Measurements from ENCODE around the gene GUCA2A. TPM values are rescaled to one million over a fixed set of nuclear protein-coding genes. Genes with fewer than 3 reads are reported as not detected.

GUCA2A gene
- total and polyA plus RNA-seq, 2 of the 4 experiments (the other 2 are of a cell fraction) = not detected

DNA sequence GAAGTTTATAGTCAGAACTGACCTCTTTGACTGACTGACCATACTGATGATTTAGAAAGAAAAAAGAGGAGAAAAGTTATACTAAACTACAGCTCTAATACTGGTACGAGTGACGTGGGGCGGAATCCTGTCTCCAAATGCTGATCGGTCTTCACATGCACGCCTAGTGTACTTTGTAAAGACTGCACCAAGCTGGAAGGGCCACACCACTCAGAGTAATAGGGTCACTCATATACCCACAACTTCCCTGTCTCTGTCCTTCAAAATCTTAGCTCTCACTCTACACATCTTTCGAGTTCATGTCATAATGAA is 19.4 kb upstream of the GUCA2A start:
- Histone ChIP-seq H3K56ac (ENCODE audit: extremely low read depth, insufficient read depth, low read length) (no peak overlapping the region), H2BK5ac (ENCODE audit: low read depth, low read length, poor library complexity, severe bottlenecking) (no peak overlapping the region), H3K9me3 (ENCODE audit: control insufficient read depth, insufficient read depth, low read length) (no peaks in the 10 kb centered on the region), H4K91ac (ENCODE audit: insufficient read depth, low read depth, low read length) (no peak overlapping the region), H2AFZ (replicated peaks; ENCODE audit: low read length, poor library complexity) (no peak overlapping the region), H2BK20ac (ENCODE audit: low read depth, low read length) (no peak overlapping the region), H3K79me1 (ENCODE audit: low read depth in 1 of 2, low read length in 2 of 2) (peaks cover 0 to 13% of the 10 kb centered on the region in 2 experiments; a peak in 2 of 4 replicates), H3K4me2 (ENCODE audit: low read depth, low read length) (no peak overlapping the region), H3K4me3 (ENCODE audit: insufficient read depth, low read depth, low read length) (no peak overlapping the region), H2AK5ac (ENCODE audit: low read depth, low read length) (no peak overlapping the region), H2BK120ac (ENCODE audit: low read depth, low read length) (no peak overlapping the region), H3K27ac (ENCODE audit: insufficient read depth, low read length) (no peak overlapping the region), H2AK9ac (replicated peaks; ENCODE audit: low read depth, low read length, poor library complexity) (no peak overlapping the region), H3K4me1 (ENCODE audit: control insufficient read depth, insufficient read depth, low read length) (peaks cover 4% of the 10 kb centered on the region), H3K18ac (ENCODE audit: low read depth, low read length) (no peak overlapping the region), H4K20me1 (ENCODE audit: insufficient read depth, low read length) (no peaks in the 10 kb centered on the region; the same call in 1 of the 2 replicates), H3K9me1 (ENCODE audit: insufficient read depth, low read length) (0 out of 2 replicates have a peak, but pooled peaks cover 2% of the 10 kb centered on the region), H3K27me3 (ENCODE audit: control insufficient read depth, insufficient read depth, low read length) (no peaks in the 10 kb centered on the region), H3K14ac (replicated peaks; ENCODE audit: low read depth, low read length) (no peak overlapping the region), H3K9ac (ENCODE audit: low read depth, low read length) (no peak overlapping the region), H3K23ac (ENCODE audit: low read depth, low read length) (no peak overlapping the region), H4K8ac (ENCODE audit: low read depth in 2 of 2, low read length in 2 of 2) (no peak overlapping the region), H4K5ac (ENCODE audit: low read depth, low read length) (no peak overlapping the region), H2BK15ac (ENCODE audit: low read depth, low read length) (no peak overlapping the region), H3K36me3 (ENCODE audit: control insufficient read depth, insufficient read depth, low read length) (peaks cover 19% of the 10 kb centered on the region), H3K4ac (ENCODE audit: low read depth, low read length) (no peak overlapping the region)
- no TSS peak for BruUV-seq (replicated peaks)
- ATAC-seq (ENCODE audit: low read depth) (no peak), DNase-seq (no peak)
- in situ Hi-C loops (cut with MboI; ENCODE audit: low sequenced_read_pairs) (no loop called here), intact Hi-C loops (cut with micrococcal nuclease) (no loop called here), dilution Hi-C loops (cut with HindIII; ENCODE audit: low sequenced_read_pairs, unreplicated experiment) (no loop called here)
- CTCF ChIA-PET = no interaction called here
- TF ChIP-seq MXI1 (IDR thresholded peaks at IDR 0.05; ENCODE audit: borderline replicate concordance, low read depth, low read length) = no peak
- no peak for TF ChIP-seq RFX5 (IDR thresholded peaks at IDR 0.05; ENCODE audit: low read depth, low read length)
- TF ChIP-seq, protein P1, sequence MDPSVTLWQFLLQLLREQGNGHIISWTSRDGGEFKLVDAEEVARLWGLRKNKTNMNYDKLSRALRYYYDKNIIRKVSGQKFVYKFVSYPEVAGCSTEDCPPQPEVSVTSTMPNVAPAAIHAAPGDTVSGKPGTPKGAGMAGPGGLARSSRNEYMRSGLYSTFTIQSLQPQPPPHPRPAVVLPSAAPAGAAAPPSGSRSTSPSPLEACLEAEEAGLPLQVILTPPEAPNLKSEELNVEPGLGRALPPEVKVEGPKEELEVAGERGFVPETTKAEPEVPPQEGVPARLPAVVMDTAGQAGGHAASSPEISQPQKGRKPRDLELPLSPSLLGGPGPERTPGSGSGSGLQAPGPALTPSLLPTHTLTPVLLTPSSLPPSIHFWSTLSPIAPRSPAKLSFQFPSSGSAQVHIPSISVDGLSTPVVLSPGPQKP (IDR thresholded peaks at IDR 0.05; ENCODE audit: borderline replicate concordance, low read depth, low read length) = no peak
- TF ChIP-seq, protein P2, sequence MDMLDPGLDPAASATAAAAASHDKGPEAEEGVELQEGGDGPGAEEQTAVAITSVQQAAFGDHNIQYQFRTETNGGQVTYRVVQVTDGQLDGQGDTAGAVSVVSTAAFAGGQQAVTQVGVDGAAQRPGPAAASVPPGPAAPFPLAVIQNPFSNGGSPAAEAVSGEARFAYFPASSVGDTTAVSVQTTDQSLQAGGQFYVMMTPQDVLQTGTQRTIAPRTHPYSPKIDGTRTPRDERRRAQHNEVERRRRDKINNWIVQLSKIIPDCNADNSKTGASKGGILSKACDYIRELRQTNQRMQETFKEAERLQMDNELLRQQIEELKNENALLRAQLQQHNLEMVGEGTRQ (IDR thresholded peaks at IDR 0.05; ENCODE audit: low read depth, low read length) = no peak
- TF ChIP-seq POLR2A (IDR thresholded peaks at IDR 0.05; ENCODE audit: low read depth, low read length) = no peak
- TF ChIP-seq RCOR1 (IDR thresholded peaks at IDR 0.05; ENCODE audit: insufficient replicate concordance, low read length) = no peak
- no peak for TF ChIP-seq FOS (IDR thresholded peaks at IDR 0.05; ENCODE audit: low read depth, low read length)
- no peak for TF ChIP-seq SMC3 (IDR thresholded peaks at IDR 0.05; ENCODE audit: low read depth, low read length)
- TF ChIP-seq, protein P3, sequence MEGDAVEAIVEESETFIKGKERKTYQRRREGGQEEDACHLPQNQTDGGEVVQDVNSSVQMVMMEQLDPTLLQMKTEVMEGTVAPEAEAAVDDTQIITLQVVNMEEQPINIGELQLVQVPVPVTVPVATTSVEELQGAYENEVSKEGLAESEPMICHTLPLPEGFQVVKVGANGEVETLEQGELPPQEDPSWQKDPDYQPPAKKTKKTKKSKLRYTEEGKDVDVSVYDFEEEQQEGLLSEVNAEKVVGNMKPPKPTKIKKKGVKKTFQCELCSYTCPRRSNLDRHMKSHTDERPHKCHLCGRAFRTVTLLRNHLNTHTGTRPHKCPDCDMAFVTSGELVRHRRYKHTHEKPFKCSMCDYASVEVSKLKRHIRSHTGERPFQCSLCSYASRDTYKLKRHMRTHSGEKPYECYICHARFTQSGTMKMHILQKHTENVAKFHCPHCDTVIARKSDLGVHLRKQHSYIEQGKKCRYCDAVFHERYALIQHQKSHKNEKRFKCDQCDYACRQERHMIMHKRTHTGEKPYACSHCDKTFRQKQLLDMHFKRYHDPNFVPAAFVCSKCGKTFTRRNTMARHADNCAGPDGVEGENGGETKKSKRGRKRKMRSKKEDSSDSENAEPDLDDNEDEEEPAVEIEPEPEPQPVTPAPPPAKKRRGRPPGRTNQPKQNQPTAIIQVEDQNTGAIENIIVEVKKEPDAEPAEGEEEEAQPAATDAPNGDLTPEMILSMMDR (conservative IDR thresholded peaks at IDR 0.05; ENCODE audit: low read depth, low read length) = no peak
- no peak for TF ChIP-seq RAD21 (IDR thresholded peaks at IDR 0.05; ENCODE audit: low read length)
- TF ChIP-seq BHLHE40 (IDR thresholded peaks at IDR 0.05; ENCODE audit: low read depth, low read length) = no peak
- WGBS, 2 experiments (ENCODE audit: extremely low coverage in 2 of 2, insufficient read length in 1 of 2) = no CpG with 5 or more reads among the region's 6 CpGs
- POLR2A ChIA-PET (ENCODE audit: unreplicated experiment) = no interaction called here

All from IMR-90 (cell line).